GM13977 (cell line): ENCODE data around the gene CPS1.

ENCODE experiments used
- DNase-seq: peaks from one replicate; pipeline ENCODE4 v3.0.0; 2012; ENCODE audit warnings: low spot score
- in situ Hi-C: fragments of 300-500 bp; cut with MboI; formaldehyde crosslinking; loops from one replicate; pipeline ENCODE4 v1.12.0; 2022; ENCODE audit warnings: low sequenced_read_pairs, low pct_unique_long_range_greater_than_20kb, mixed read lengths, inconsistent platforms; ENCODE audit not compliant: unreplicated experiment
- TF ChIP-seq, protein P1 (sequence below): IDR thresholded peaks from 2 replicates; pipeline ENCODE4 v1.5.1; 2012; ENCODE audit warnings: mild to moderate bottlenecking, control low read depth; ENCODE audit not compliant: insufficient read depth; ENCODE audit errors: extremely low read depth, missing control alignments

The CPS1 gene

DNA sequence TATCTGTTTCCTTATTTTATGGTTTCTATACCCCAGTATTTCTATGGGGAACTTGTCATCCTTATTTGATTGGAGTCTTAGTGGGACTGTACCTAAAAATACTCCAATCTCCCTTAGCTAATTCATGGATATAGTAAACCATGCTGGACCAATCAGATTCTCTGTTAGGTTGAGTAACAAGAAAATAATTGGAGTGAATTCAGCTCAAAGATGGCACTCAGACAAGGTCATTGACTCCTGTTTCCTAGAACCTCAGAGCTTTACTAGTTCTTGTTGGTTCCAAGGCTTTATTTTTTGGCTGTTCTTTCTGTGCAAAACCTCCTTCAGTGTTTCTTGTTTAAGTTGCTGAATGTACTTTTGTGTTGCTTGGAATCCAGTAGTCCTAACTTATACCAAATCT lies 31.9 kb upstream of the CPS1 start:
- no peak for DNase-seq
- TF ChIP-seq, protein P1, sequence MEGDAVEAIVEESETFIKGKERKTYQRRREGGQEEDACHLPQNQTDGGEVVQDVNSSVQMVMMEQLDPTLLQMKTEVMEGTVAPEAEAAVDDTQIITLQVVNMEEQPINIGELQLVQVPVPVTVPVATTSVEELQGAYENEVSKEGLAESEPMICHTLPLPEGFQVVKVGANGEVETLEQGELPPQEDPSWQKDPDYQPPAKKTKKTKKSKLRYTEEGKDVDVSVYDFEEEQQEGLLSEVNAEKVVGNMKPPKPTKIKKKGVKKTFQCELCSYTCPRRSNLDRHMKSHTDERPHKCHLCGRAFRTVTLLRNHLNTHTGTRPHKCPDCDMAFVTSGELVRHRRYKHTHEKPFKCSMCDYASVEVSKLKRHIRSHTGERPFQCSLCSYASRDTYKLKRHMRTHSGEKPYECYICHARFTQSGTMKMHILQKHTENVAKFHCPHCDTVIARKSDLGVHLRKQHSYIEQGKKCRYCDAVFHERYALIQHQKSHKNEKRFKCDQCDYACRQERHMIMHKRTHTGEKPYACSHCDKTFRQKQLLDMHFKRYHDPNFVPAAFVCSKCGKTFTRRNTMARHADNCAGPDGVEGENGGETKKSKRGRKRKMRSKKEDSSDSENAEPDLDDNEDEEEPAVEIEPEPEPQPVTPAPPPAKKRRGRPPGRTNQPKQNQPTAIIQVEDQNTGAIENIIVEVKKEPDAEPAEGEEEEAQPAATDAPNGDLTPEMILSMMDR: no peak
- in situ Hi-C loops: no loop called here

DNA sequence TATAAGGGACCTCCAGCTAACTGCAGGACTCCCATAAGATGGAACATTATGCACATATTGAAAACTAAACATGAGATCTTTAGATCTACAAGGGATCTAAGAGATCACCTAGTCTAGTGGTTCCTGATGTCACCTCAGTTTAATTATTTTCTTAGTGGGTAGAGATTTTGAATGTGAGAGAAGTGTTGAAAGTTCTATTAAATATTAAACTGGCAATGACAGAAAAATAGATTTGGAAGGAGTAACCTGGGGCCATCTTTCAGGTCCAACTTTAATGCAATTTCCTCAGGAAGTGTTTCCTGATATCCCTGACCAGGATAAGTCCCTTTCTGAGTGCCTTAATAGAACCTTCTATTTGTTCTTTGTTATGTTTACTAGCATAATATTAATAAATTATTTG lies 29.1 kb upstream of the CPS1 start:
- in situ Hi-C loops: no loop called here
- DNase-seq: no peak
- TF ChIP-seq, protein P1: no peak

- DNase-seq: no peak
- in situ Hi-C loops: no loop called here
- TF ChIP-seq, protein P1: no peak
Observed at GRCh38 chr2:210528716-210529115, 27.7 kb upstream of the CPS1 start.

GRCh38 chr2:210531050-210531449 lies 25.3 kb upstream of the CPS1 start:
- no peak for DNase-seq
- in situ Hi-C loops: no loop called here
- TF ChIP-seq, protein P1: no peak

GRCh38 chr2:210531482-210531881 lies 24.9 kb upstream of the CPS1 start:
- in situ Hi-C loops: no loop called here
- TF ChIP-seq, protein P1: no peak
- no peak for DNase-seq

DNA sequence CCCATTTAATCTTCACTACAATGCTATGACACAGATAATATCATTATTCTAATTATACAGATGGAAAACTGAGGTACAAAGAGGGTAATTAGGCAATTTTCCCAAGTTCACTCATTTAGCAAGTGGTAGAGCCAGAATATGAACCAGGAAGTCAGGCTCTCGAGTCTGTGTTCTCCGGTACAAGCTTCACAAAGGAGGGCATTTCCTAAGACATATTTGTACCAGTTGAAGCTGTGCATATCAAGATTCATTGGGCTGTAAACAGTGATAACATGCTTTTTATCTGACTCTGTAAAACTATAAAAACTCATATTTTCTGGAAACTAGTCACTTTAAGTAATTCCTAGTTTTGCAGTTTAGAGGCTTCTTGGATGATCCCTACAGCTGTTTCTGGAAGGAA lies 23.0 kb upstream of the CPS1 start:
- TF ChIP-seq, protein P1: no peak
- no peak for DNase-seq
- in situ Hi-C loops: no loop called here

DNA sequence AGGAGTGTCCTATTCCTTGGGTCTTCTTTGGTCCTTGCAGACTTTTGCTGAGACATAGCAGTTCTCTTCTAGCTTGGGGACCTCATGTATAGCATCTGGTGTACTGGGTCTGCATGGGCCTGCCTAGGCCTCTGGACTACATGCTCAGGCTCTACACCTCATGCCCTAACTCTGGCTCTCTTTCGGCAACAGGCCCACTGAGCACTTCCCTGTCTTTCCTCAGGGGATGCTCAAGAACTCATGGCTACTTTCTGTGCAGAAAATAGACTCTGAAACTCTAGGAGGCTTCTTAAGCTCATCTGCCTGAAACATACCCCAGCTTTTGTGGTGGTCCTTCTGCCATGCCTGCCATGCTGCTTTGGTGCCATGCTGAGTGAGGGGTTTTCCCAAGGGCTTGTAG lies 21.5 kb upstream of the CPS1 start:
- TF ChIP-seq, protein P1: no peak
- no peak for DNase-seq
- in situ Hi-C loops: no loop called here
